Measurements from ENCODE around the gene HSPB2. TPM values are rescaled to one million over a fixed set of nuclear protein-coding genes. Genes with fewer than 3 reads are reported as not detected.

The HSPB2 gene
- total RNA-seq, 2 experiments from 2014 or later: not detected

DNA sequence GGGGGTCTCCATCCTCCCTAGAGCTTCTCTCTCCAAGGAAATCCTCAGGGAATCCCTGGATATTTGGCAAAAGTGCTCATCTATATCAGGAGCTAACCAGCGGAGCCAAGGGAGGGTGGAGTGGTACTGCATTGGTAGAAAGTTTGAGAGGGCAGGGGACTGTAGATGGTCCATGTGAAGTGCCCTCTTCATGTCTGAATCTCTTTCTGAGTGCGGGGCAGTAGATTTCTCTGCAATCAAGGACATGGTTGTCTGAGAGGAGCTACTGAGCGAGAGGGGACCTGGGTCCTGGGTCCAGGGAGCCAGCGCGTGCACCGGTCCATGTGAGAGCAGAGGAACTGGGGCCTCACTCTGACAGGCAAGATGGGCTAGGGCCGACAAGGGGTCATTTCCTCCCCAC is 25.3 kb downstream of the HSPB2 start:
- intact Hi-C loops (cut with micrococcal nuclease): loop anchor here (5.0 to 10.0 kb wide), 2 partner anchors 39 to 87 kb away; partner anchors contain the start of gene DLAT
- CTCF ChIA-PET: interaction anchor here (0.6 to 19.6 kb wide), 4 partner anchors 9 to 368 kb away, joined by 3 to 223 read pairs (median 8); no protein-coding TSS in a partner anchor
- POLR2A ChIA-PET: interaction anchor here (0.8 to 3.2 kb wide), 5 partner anchors 11 to 146 kb away, joined by 3 to 16 read pairs (median 3); no protein-coding TSS in a partner anchor
- Mint-ChIP-seq H3K4me1 (ENCODE audit: low read depth) (peaks cover 57% of the 10 kb centered on the region), H3K9me3 (no peaks in the 10 kb centered on the region), H3K4me3 (peak overlapping the region; percentile 75), H3K27ac (peak overlapping the region; percentile 82), H3K36me3 (ENCODE audit: low read depth) (no peaks in the 10 kb centered on the region), H3K27me3 (no peaks in the 10 kb centered on the region)
- DNase-seq: no peak
- no peak for ATAC-seq
- TF ChIP-seq, protein P1, sequence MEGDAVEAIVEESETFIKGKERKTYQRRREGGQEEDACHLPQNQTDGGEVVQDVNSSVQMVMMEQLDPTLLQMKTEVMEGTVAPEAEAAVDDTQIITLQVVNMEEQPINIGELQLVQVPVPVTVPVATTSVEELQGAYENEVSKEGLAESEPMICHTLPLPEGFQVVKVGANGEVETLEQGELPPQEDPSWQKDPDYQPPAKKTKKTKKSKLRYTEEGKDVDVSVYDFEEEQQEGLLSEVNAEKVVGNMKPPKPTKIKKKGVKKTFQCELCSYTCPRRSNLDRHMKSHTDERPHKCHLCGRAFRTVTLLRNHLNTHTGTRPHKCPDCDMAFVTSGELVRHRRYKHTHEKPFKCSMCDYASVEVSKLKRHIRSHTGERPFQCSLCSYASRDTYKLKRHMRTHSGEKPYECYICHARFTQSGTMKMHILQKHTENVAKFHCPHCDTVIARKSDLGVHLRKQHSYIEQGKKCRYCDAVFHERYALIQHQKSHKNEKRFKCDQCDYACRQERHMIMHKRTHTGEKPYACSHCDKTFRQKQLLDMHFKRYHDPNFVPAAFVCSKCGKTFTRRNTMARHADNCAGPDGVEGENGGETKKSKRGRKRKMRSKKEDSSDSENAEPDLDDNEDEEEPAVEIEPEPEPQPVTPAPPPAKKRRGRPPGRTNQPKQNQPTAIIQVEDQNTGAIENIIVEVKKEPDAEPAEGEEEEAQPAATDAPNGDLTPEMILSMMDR (IDR thresholded peaks at IDR 0.05): no peak

DNA sequence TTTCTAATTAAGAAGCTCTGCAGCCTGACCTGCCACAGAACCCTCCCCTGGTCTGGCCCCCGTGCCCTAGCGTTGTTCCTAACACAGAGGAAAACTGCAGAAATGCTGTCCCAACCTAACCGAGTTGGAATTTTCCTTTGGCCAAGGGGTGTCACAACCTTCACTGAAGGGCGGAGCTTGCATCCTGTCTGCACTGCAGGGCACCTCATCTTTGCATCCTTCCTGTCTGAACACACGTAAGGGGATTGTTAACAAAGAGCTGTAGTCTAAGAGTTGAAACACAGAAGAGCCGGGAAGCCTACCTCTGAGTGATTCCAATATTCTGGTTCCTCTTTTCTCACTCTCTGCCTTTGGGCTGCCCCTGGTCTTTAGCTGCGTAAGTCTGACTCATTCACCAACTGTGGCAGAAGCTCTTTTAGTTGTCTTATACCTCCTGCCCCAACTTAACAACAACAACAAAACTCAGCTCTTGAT is 26.2 kb downstream of the HSPB2 start:
- H3K27me3 Mint-ChIP-seq: no peaks in the 10 kb centered on the region
- peak; percentile 59 for ATAC-seq

DNA sequence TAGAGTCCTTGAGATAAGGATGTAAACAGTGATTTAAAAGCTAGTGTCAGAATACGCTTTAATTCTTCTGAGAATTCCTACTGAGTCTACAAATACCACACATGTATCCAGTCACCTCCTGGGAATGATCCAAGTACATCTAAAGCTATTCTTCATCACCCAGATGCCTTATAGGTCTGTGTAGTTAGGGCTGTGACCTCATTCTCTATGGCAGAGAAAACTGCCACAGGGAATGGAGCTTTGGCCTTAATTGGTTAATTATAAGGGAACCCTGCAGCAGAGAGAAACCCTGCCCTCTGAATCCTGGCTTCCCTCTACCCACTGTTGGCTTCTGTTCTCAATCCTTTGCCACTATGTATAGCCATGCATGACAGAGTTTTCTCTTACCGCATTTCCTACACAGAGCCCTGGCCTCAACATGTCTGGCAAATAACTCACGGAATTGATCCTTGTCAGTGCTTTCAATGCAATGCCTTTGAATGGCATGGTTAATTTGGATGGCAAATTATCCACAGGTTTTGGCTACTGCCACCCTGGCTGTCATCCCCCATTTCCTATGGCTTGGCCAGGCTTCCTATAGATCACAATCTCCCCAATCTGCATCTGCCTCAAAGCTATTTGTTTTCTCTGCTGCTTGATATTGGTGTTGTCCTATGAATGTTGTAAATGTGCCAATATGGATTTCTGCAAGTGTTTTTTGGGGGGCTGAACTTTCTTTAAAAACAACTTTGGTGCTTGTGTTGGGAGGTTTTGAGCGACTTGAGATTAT is 27.5 kb downstream of the HSPB2 start:
- intact Hi-C loops (cut with micrococcal nuclease): loop anchor here (5.0 to 10.0 kb wide), 2 partner anchors 37 to 85 kb away; partner anchors contain the start of gene DLAT
- CTCF ChIA-PET: interaction anchor here (0.6 to 19.6 kb wide), 3 partner anchors 8 to 55 kb away, joined by 3 to 223 read pairs (median 3); no protein-coding TSS in a partner anchor
- H3K36me3 Mint-ChIP-seq (ENCODE audit: low read depth): no peaks in the 10 kb centered on the region
- POLR2A ChIA-PET: interaction anchor here (3.2 kb wide), 1 partner anchor 13 kb away, joined by 16 read pairs; no protein-coding TSS in a partner anchor
- H3K9me3 Mint-ChIP-seq: no peaks in the 10 kb centered on the region
- TF ChIP-seq, protein P1 (IDR thresholded peaks at IDR 0.05): no peak
- H3K4me3 Mint-ChIP-seq: no peak overlapping the region
- no peak overlapping the region for H3K27ac Mint-ChIP-seq
- ATAC-seq: no peak
- no peaks in the 10 kb centered on the region for H3K27me3 Mint-ChIP-seq
- H3K4me1 Mint-ChIP-seq (ENCODE audit: low read depth): peaks cover 58% of the 10 kb centered on the region
- no peak for DNase-seq

More for the DNA sequence above, 26.2 kb downstream of the HSPB2 start:
- peak overlapping the region; percentile 75 for H3K4me3 Mint-ChIP-seq
- H3K27ac Mint-ChIP-seq: peak overlapping the region; percentile 82
- H3K36me3 Mint-ChIP-seq (ENCODE audit: low read depth): no peaks in the 10 kb centered on the region
- no peaks in the 10 kb centered on the region for H3K9me3 Mint-ChIP-seq
- TF ChIP-seq, protein P1 (IDR thresholded peaks at IDR 0.05): no peak
- CTCF ChIA-PET: interaction anchor here (2.0 to 19.6 kb wide), 2 partner anchors 13 to 42 kb away, joined by 12 to 223 read pairs; no protein-coding TSS in a partner anchor
- peaks cover 54% of the 10 kb centered on the region for H3K4me1 Mint-ChIP-seq (ENCODE audit: low read depth)
- POLR2A ChIA-PET: interaction anchor here (0.7 to 3.2 kb wide), 6 partner anchors 11 to 146 kb away, joined by 3 to 16 read pairs (median 4); no protein-coding TSS in a partner anchor
- peak; percentile 51 for DNase-seq
- intact Hi-C loops (cut with micrococcal nuclease): loop anchor here (5.0 to 10.0 kb wide), 2 partner anchors 39 to 86 kb away; partner anchors contain the start of gene DLAT

DNA sequence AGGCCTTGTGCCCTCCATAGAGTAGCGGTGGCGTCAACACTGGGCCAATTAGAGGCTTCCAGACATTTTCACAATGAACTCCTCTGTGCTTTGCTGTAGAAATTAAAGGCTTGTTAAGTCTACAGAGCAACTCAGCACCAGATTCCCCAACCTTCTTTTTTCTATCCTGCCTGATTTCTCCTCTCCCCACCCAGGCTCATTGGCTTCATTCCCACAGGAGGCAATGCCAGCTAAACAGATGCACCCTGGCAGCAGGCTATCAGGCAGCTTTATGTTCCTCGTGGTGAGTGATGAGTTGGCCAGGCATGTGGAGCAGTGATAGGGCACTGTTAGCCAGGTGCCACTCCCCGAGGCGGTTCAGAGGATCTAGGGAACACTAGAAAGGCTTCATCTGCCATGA is 29.4 kb downstream of the HSPB2 start:
- ChIA-PET CTCF (interaction anchor here (2.0 to 19.6 kb wide), 2 partner anchors 10 to 39 kb away, joined by 12 to 223 read pairs; no protein-coding TSS in a partner anchor), POLR2A (no interaction called here)
- DNase-seq (no peak), ATAC-seq (no peak)
- intact Hi-C loops (cut with micrococcal nuclease): no loop called here
- TF ChIP-seq, protein P1 (IDR thresholded peaks at IDR 0.05): no peak
- Mint-ChIP-seq H3K4me3 (no peak overlapping the region), H3K4me1 (ENCODE audit: low read depth) (peaks cover 43% of the 10 kb centered on the region), H3K27ac (no peak overlapping the region), H3K36me3 (ENCODE audit: low read depth) (no peaks in the 10 kb centered on the region), H3K27me3 (no peaks in the 10 kb centered on the region), H3K9me3 (no peaks in the 10 kb centered on the region)

Data from activated CD8-positive, alpha-beta T cell treated with anti-CD3 and anti-CD28 coated beads for 36 hours (primary cell).